ENCODE measurements around the gene PLXNA4.

The PLXNA4 gene

DNA sequence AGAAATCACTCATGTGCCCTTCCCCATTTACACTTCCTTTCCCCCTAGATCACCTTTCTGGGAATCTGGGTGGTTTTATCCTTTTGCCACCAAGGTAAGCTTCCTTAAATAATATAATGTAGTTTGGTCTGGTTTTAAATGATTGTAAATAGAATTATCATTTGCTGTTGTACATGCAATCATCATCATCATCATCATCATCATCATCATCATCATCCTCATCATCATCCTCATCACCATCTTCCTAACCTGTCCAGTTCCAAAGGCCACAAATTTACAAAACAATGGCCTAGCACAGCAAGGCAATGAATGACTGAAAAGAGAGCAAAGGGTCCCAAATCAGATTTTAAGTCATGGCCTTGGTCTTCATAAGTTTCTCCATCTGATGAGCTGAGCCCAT is 329.7 kb downstream of the PLXNA4 start:
- DNase-seq = no peak
- H3K27ac Mint-ChIP-seq = no peak overlapping the region
- ATAC-seq (replicated peaks) = no peak
- no peak overlapping the region for H3K4me3 Mint-ChIP-seq
- no peaks in the 10 kb centered on the region for H3K4me1 Mint-ChIP-seq
- peaks cover 7 to 9% of the 10 kb centered on the region in 2 donors for H3K27me3 Mint-ChIP-seq
- no peaks in the 10 kb centered on the region for H3K36me3 Mint-ChIP-seq
- H3K9me3 Mint-ChIP-seq = peaks cover 5 to 7% of the 10 kb centered on the region in 2 donors

DNA sequence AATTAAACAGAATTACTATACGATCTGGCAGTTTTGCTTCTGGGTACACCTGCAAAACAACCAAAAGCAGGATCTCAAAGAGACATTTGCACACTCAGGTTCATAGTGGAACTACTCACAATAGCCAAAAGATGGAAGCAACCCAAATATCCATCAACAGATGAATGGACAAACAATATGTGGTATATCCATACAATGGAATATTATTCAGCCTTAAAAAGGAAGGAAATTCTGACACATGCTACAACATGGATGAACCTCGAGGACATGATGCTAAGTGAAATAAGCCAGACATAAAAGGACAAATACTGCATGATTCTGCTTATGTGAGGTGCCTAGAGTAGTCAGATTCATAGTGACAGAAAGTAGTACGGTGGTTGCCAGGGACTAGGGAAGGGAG is 330.7 kb downstream of the PLXNA4 start:
- no peak overlapping the region for H3K27ac Mint-ChIP-seq
- H3K9me3 Mint-ChIP-seq = peaks cover 5 to 7% of the 10 kb centered on the region in 2 donors
- no peak overlapping the region for H3K4me3 Mint-ChIP-seq
- H3K4me1 Mint-ChIP-seq = no peaks in the 10 kb centered on the region
- H3K36me3 Mint-ChIP-seq = no peaks in the 10 kb centered on the region
- DNase-seq (no peak), ATAC-seq (replicated peaks) (no peak)
- peaks cover 6 to 9% of the 10 kb centered on the region in 2 donors for H3K27me3 Mint-ChIP-seq

DNA sequence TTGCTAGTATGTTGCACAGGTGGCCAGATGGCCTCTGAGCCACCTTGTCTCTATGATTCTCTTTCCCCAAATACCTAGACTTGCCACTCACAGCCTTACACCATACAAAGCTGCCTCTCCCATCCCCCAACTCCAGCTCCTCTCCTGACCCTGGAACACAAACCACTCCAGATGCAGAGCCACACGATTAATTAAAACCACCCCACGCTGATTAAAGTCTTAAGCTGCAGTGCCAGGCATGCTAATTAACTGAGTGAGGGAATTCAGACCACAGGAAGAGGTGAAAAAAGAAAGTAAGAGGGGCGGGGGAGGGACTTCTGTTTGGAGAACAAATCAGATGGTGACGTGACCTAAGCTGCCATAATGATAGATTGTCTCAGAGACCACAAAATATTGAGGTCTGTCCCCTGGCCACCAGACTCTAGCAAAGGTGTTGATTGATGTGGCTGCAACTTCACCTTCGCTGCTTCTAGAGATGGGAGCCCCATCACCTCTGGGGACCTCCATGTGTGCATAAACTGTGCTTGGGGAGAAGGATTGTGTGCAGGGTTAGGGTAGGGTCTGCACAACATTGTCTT is 331.3 kb downstream of the PLXNA4 start:
- Mint-ChIP-seq H3K9me3 (peaks cover 5 to 7% of the 10 kb centered on the region in 2 donors), H3K4me3 (no peak overlapping the region), H3K4me1 (no peaks in the 10 kb centered on the region), H3K27me3 (peaks cover under 1 to 9% of the 10 kb centered on the region in 2 donors), H3K27ac (no peak overlapping the region), H3K36me3 (no peaks in the 10 kb centered on the region)
- ATAC-seq (replicated peaks) (no peak), DNase-seq (no peak)

DNA sequence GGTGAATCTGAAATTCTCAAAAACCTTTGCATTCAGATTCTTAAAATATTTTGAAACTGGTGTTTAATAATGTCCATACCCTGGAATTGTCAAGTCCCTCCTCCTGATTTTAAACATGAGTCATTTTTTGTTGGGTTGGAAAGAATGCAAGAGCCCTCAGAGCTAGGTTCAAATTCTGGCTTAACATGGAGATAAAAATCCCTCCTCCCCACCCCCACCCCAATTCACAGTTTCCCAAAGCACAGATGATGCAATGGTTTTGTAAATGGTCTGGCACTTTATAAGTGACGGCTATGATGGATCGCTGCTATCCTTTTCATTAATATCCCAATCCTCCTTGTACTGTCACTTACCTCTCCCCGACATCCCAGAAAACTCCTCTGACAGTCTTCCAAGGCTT is 332.8 kb downstream of the PLXNA4 start:
- H3K4me1 Mint-ChIP-seq = no peaks in the 10 kb centered on the region
- no peak for DNase-seq
- H3K9me3 Mint-ChIP-seq = peaks cover 5 to 7% of the 10 kb centered on the region in 2 donors
- H3K27ac Mint-ChIP-seq = no peak overlapping the region
- no peak for ATAC-seq (replicated peaks)
- H3K4me3 Mint-ChIP-seq = no peak overlapping the region
- peaks cover 0 to 9% of the 10 kb centered on the region in 2 donors for H3K27me3 Mint-ChIP-seq
- H3K36me3 Mint-ChIP-seq = no peaks in the 10 kb centered on the region

DNA sequence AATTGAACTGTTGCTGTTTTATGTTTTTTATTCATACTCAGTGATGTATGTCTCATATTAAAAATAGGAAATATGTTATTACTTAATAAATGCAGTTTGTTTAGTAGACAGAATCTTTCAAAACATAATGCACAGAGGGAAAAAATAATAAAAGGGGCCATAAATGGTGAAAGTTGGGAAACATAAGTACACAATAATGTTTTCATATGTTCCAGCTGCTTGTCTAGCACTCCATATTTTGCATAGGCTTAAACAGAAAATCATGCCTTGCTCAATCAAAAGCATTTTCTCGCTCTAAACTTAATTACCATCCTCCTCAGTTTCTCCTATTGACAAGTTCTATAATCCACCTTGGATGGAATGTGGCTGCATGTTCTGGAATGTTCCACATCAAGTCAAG is 333.2 kb downstream of the PLXNA4 start:
- no peak overlapping the region for H3K4me3 Mint-ChIP-seq
- H3K27ac Mint-ChIP-seq = no peak overlapping the region
- peaks cover 0 to 9% of the 10 kb centered on the region in 2 donors for H3K27me3 Mint-ChIP-seq
- no peak for DNase-seq
- peaks cover 3 to 4% of the 10 kb centered on the region in 2 donors for H3K9me3 Mint-ChIP-seq
- no peaks in the 10 kb centered on the region for H3K4me1 Mint-ChIP-seq
- ATAC-seq (replicated peaks) = no peak
- no peaks in the 10 kb centered on the region for H3K36me3 Mint-ChIP-seq

DNA sequence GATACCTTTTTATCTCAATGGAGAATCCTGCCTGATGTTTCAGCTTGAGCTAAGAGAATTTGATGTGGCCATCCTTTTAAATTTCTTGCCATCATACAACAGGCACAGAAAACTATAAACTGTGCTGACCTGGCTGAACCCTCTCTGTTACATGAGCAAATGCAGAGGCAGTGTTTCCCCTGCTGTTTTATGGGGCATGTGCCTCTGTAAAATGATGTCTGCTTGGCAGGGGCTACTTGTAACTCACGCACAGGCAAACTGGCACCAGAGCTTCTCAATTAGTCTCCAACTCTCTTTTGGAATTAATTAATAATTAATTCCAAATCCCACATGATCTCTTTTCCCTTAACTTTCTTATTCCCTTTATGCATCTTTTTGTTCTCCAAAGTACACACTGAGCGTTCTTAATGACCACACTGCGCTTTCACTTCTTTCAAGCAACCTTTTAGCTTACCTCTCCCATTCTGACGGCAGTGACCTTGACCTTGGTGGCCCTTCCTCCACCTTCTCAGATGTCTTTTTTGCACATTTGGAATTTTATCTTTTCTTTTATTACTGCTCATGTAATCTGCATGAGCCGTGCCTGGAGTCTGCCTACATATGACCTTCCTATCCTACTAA is 334.0 kb downstream of the PLXNA4 start:
- Mint-ChIP-seq H3K4me3 (no peak overlapping the region), H3K9me3 (peaks cover 3 to 4% of the 10 kb centered on the region in 2 donors), H3K4me1 (no peaks in the 10 kb centered on the region), H3K27ac (no peak overlapping the region), H3K36me3 (no peaks in the 10 kb centered on the region), H3K27me3 (peaks cover 0 to 9% of the 10 kb centered on the region in 2 donors)
- ATAC-seq (replicated peaks) (no peak), DNase-seq (no peak)

DNA sequence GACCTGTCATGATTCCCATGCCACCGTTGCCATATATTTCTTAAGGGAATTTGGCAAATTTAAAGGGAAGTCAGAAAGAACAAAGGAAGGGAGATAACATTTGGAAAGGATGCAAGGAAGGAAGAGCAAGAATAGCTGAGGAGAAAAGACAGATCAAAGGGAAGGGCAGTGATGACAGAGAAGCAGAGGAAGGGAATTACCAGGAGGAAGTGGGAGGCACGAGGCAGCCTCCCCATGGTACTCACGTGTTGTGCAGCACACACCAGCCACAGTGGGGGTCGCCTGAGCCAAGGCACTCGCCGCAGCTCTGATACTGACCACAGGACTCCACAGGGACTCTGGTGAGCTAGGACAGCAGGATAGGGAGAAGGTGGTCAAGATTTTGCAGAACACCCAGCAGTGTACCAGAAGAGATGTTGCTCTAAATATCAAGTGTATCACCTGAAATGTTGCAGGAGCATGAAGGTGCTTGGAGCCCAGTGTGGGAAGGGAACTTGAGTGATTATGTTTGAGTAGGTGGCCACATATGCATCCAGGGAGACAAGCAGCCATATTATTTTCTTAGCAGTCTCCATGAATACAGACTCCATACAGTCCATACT is 335.3 kb downstream of the PLXNA4 start:
- peaks cover 3 to 4% of the 10 kb centered on the region in 2 donors for H3K9me3 Mint-ChIP-seq
- H3K4me1 Mint-ChIP-seq = no peaks in the 10 kb centered on the region
- DNase-seq (no peak), ATAC-seq (replicated peaks) (no peak)
- no peaks in the 10 kb centered on the region for H3K36me3 Mint-ChIP-seq
- no peaks in the 10 kb centered on the region for H3K27me3 Mint-ChIP-seq
- no peak overlapping the region for H3K27ac Mint-ChIP-seq
- no peak overlapping the region for H3K4me3 Mint-ChIP-seq

DNA sequence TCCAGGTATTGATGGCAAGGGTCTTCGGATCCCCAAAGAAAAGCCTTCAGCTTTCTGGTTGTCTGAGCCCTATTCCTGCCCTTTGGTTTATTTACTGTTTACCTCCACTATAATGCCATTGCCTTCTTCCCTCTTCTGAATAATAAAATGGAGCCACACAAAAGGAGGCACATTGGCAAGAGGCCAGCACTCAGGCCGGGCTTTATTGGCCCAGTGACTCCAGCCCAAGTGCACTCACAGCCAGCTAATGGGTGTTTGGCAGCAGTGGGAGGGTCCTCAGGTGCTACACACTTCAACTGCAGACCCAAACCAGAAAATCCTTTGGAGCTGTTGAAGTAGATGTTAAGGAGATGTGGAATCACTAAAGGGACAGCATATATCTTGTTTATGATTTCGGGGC is 336.0 kb downstream of the PLXNA4 start:
- H3K27me3 Mint-ChIP-seq = no peaks in the 10 kb centered on the region
- no peak overlapping the region for H3K27ac Mint-ChIP-seq
- ATAC-seq (replicated peaks) = no peak
- no peak for DNase-seq
- H3K36me3 Mint-ChIP-seq = no peaks in the 10 kb centered on the region
- H3K4me1 Mint-ChIP-seq = no peaks in the 10 kb centered on the region
- H3K4me3 Mint-ChIP-seq = no peak overlapping the region
- no peaks in the 10 kb centered on the region for H3K9me3 Mint-ChIP-seq

DNA sequence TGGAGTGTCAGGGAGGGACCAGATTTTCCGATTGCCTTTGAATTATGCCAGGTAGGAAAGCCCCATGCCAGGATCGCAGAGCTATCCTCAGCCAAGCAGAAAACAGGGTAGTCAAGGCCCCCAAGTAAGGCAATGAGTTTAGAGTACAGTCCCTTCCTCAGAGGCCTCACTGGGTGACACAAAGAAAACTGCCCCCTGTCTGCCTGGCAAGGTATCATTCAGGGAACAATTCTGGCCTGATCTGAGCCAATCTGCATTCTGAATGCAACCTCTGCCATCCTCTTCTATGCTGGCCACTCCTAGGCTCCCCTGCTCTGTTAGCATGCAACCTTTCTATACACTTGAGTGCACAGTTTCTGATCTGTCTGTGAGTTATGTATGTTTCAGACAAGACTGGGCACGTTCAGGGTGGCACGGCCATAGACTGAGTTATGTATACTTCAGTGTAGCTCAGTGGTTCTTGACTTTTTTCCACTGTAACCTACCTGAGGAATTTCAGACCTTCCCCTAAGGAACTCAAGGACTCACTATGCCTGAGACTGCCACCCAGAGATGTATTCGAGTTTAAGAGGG is 336.8 kb downstream of the PLXNA4 start:
- no peak for DNase-seq
- Mint-ChIP-seq H3K27ac (no peak overlapping the region), H3K4me1 (no peaks in the 10 kb centered on the region), H3K27me3 (no peaks in the 10 kb centered on the region), H3K36me3 (no peaks in the 10 kb centered on the region), H3K9me3 (no peaks in the 10 kb centered on the region), H3K4me3 (no peak overlapping the region)
- ATAC-seq (replicated peaks) = no peak

DNA sequence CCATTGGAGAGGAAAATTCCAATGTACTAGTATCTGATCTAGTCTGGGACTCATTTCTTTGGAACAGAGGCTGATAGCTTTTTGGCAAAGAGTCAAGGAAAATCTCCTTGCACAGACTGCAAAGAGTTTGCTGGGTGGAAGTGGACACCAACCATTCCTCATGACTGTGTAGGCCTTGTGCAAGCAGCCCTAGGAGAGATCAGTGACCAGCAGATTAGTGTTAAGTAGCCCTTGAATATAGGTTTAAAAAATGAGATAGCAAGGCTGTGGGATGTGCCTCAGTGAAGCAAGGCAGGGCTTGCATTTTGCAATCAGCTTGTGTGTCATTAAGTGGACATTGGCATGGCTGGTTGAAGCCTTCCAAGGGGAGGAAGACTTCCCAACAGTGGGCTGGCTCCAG is 341.6 kb downstream of the PLXNA4 start:
- no peak overlapping the region for H3K4me3 Mint-ChIP-seq
- no peaks in the 10 kb centered on the region for H3K36me3 Mint-ChIP-seq
- no peak overlapping the region for H3K27ac Mint-ChIP-seq
- H3K4me1 Mint-ChIP-seq = no peaks in the 10 kb centered on the region
- no peaks in the 10 kb centered on the region for H3K27me3 Mint-ChIP-seq
- ATAC-seq (replicated peaks) = no peak
- no peaks in the 10 kb centered on the region for H3K9me3 Mint-ChIP-seq
- DNase-seq = no peak

DNA sequence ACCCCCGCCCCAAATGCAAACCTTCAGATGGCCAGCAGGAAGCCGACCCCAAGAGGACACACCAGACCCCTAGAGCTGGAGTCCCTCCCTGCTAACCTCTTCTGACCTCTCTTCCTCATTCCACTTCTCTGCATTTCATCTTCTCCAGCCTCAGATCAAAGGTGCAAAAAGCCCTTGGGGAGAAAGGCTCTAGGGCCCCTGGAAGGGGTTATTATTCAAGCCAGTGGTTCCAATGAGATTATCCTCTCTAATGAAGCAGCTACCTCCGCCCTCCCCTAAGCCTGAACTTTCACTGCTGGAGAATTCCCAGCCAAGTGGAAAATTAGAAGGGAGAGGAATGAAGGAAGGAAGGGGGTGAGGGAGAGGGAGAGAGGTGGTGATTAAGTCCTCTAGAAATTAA is 343.9 kb downstream of the PLXNA4 start:
- peaks cover 0 to 5% of the 10 kb centered on the region in 2 donors for H3K27me3 Mint-ChIP-seq
- H3K4me1 Mint-ChIP-seq = no peaks in the 10 kb centered on the region
- no peak overlapping the region for H3K27ac Mint-ChIP-seq
- ATAC-seq (replicated peaks) (no peak), DNase-seq (no peak)
- no peaks in the 10 kb centered on the region for H3K9me3 Mint-ChIP-seq
- no peaks in the 10 kb centered on the region for H3K36me3 Mint-ChIP-seq
- no peak overlapping the region for H3K4me3 Mint-ChIP-seq

DNA sequence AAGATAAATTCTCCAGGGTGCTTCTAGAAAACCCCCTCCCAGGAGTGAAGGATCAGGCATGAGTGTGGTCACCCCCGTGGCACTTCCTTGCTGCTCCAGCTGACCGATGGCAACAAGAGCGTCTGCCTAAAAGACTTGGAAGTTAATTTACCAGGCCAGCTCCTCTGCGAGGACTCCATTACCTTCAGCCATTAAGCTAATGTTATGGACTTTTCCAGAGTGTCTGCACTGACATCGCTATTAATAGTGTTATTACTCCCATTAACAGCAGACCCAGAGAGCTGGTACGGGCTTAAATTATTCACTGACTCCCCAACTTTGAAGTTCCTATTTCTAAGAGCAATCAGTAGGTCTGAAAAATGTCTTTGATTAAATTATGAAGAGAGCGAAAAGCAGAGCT is 345.8 kb downstream of the PLXNA4 start:
- no peak overlapping the region for H3K4me3 Mint-ChIP-seq
- H3K4me1 Mint-ChIP-seq = no peaks in the 10 kb centered on the region
- ATAC-seq (replicated peaks) (no peak), DNase-seq (no peak)
- H3K27ac Mint-ChIP-seq = no peak overlapping the region
- no peaks in the 10 kb centered on the region for H3K36me3 Mint-ChIP-seq
- H3K9me3 Mint-ChIP-seq = no peaks in the 10 kb centered on the region
- H3K27me3 Mint-ChIP-seq = peaks cover 0 to 5% of the 10 kb centered on the region in 2 donors

DNA sequence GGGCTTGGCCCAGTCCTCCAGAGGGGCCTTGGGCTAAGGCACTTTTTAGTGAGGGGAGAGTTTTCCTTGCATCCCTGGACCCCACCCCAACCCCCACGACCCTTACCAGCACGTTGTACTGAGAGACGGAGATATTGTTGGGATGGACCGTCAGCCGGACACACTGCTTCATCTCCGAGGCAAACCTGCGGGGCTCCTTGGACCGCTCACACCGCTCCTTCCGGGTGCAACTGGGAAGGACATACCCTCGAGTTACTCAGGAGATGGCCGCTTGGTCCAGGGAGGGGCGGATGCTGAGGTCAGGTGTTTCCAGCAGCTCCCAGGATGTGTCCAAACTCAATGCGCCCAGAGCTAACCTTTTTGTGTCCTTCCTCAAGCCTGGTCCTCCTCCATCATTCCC is 348.0 kb downstream of the PLXNA4 start:
- DNase-seq = no peak
- Mint-ChIP-seq H3K27ac (no peak overlapping the region), H3K4me1 (no peaks in the 10 kb centered on the region), H3K4me3 (no peak overlapping the region), H3K27me3 (peaks cover 0 to 5% of the 10 kb centered on the region in 2 donors), H3K36me3 (no peaks in the 10 kb centered on the region), H3K9me3 (no peaks in the 10 kb centered on the region)
- ATAC-seq (replicated peaks) = no peak

DNA sequence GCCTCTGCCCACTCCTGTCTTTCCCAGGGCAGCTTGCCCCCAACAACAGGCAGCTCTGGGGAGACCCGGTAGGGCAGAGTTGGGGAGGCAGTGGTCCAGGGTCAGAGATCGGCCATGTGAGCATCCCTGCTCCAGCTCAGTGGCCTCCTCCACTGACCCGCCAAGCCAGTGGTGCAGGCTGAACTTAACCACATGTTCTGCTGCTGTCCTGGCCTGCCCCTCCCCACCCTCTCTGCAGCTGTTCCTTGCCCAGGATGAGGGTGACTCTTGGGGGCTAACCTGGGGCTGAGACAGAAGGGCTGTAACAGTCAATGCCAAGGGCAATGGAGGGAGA is 349.3 kb downstream of the PLXNA4 start:
- Mint-ChIP-seq H3K4me3 (no peak overlapping the region), H3K27ac (no peak overlapping the region), H3K4me1 (no peaks in the 10 kb centered on the region), H3K9me3 (no peaks in the 10 kb centered on the region), H3K27me3 (peaks cover 0 to 10% of the 10 kb centered on the region in 2 donors), H3K36me3 (no peaks in the 10 kb centered on the region)
- ATAC-seq (replicated peaks) = no peak
- DNase-seq = no peak

Measured in stimulated activated naive B cell treated with anti-CD40 and anti-IgM and Interleukin-4, amounts not matched to agents 10 μg/mL and 1 μg/mL and 100 μg/mL, for 72 hours (primary cell).